HUES48 (cell line): ENCODE measurements around the gene LRRFIP1.
"Not testable (repeated sequence)": the region's sequence is repeated elsewhere in the genome, so short reads cannot be mapped to it uniquely, and the experiment has no call there.

Source experiments
- H3K27ac ChIP-seq: one replicate; pipeline ENCODE4 v1.7.0; 2013; ENCODE audit warnings: low read depth, low read length, inconsistent platforms
- H3K27me3 ChIP-seq: 2 replicates; pipeline ENCODE4 v1.6.1; 2013; ENCODE audit warnings: mild to moderate bottlenecking, low read length; ENCODE audit not compliant: control insufficient read depth, insufficient read depth
- H3K36me3 ChIP-seq: 2 replicates; pipeline ENCODE4 v1.6.1; 2013; ENCODE audit warnings: low read length; ENCODE audit not compliant: control insufficient read depth, insufficient read depth
- H3K4me1 ChIP-seq: 2 replicates; pipeline ENCODE4 v1.6.1; 2013; ENCODE audit warnings: mild to moderate bottlenecking, low read length; ENCODE audit not compliant: control insufficient read depth, insufficient read depth
- H3K4me3 ChIP-seq: 2 replicates; pipeline ENCODE4 v1.5.1; 2013; ENCODE audit warnings: mild to moderate bottlenecking, low read depth, low read length
- H3K9ac ChIP-seq: 2 replicates; pipeline ENCODE4 v1.6.1; 2013; ENCODE audit warnings: mild to moderate bottlenecking, low read depth, low read length, moderate library complexity
- H3K9me3 ChIP-seq: 2 replicates; pipeline ENCODE4 v1.6.1; 2013; ENCODE audit warnings: low read length; ENCODE audit not compliant: control insufficient read depth, insufficient read depth

Gene LRRFIP1

GRCh38 chr2:237759176-237759575 is 131.8 kb downstream of the LRRFIP1 start:
- Histone ChIP-seq H3K36me3 (peaks cover 50% of the 10 kb centered on the region), H3K27ac (no peak overlapping the region), H3K9ac (no peak overlapping the region), H3K27me3 (no peaks in the 10 kb centered on the region), H3K4me3 (no peak overlapping the region), H3K4me1 (no peaks in the 10 kb centered on the region), H3K9me3 (no peaks in the 10 kb centered on the region)

- no peaks in the 10 kb centered on the region for H3K27me3 ChIP-seq
- H3K4me3 ChIP-seq = no peak overlapping the region
- H3K9ac ChIP-seq = no peak overlapping the region
- H3K9me3 ChIP-seq = no peaks in the 10 kb centered on the region
- peaks cover 38% of the 10 kb centered on the region for H3K36me3 ChIP-seq
- no peak overlapping the region for H3K27ac ChIP-seq
- H3K4me1 ChIP-seq = 0 out of 2 replicates have a peak, but pooled peaks cover 2% of the 10 kb centered on the region
Observed at GRCh38 chr2:237760506-237761502, 133.4 kb downstream of the LRRFIP1 start.

GRCh38 chr2:237762291-237763182 is 135.2 kb downstream of the LRRFIP1 start:
- H3K4me1 ChIP-seq, H3K9ac ChIP-seq, H3K27ac ChIP-seq, H3K27me3 ChIP-seq, H3K9me3 ChIP-seq, H3K4me3 ChIP-seq: not testable (repeated sequence)
- H3K36me3 ChIP-seq = peaks cover 29% of the 10 kb centered on the region

GRCh38 chr2:237763812-237764211 is 136.4 kb downstream of the LRRFIP1 start:
- Histone ChIP-seq H3K9me3 (no peaks in the 10 kb centered on the region), H3K4me3 (no peak overlapping the region), H3K4me1 (0 out of 2 replicates have a peak, but pooled peaks cover 5% of the 10 kb centered on the region), H3K27ac (no peak overlapping the region), H3K27me3 (no peaks in the 10 kb centered on the region), H3K36me3 (peaks cover 23% of the 10 kb centered on the region), H3K9ac (no peak overlapping the region)

DNA sequence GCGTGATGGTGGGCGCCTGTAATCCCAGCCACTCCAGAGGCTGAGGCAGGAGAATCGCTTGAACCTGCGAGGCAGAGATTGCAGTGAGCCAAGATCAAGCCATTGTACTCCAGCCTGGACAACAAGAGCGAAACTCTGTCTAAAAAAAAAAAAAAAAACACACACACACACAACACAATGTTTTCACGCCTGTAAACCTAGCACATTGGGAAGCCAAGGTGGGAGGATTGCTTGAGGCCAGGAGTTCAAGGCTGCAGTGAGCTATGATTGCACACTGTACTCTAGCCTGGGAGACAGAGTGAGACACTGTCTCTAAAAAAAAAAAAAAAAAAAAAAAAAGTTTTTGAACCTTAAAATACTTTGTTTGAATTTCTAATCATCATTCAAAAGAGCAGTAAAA is 137.7 kb downstream of the LRRFIP1 start:
- H3K27ac ChIP-seq, H3K4me1 ChIP-seq, H3K9me3 ChIP-seq, H3K27me3 ChIP-seq, H3K9ac ChIP-seq, H3K4me3 ChIP-seq: not testable (repeated sequence)
- H3K36me3 ChIP-seq = peaks cover 19% of the 10 kb centered on the region

- Histone ChIP-seq H3K9ac (no peak overlapping the region), H3K36me3 (peaks cover 12% of the 10 kb centered on the region), H3K9me3 (no peaks in the 10 kb centered on the region), H3K4me1 (0 out of 2 replicates have a peak, but pooled peaks cover 5% of the 10 kb centered on the region), H3K27me3 (no peaks in the 10 kb centered on the region), H3K27ac (peak overlapping the region; percentile 21), H3K4me3 (no peak overlapping the region)
Observed at GRCh38 chr2:237765875-237766274, 138.5 kb downstream of the LRRFIP1 start.

DNA sequence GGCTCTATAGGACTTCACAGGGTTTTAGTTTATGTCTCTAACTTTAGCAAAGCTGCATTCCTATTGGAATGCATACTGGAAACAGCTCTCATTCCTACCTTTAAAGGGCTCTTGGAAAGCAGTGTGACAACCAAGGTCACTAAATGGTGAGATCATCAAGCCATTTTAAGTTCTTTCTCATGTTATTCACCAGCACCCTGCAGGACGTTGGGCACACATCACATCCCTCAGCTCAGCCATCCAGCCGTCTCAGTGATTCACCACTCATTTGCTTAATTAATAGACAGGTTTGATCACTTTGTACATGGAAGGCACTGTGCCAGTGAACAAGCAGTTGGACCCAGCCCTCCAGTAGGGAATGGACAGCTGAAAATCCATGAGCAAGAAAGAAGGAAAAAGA is 139.0 kb downstream of the LRRFIP1 start:
- Histone ChIP-seq H3K4me1 (0 out of 2 replicates have a peak, but pooled peaks cover 5% of the 10 kb centered on the region), H3K4me3 (no peak overlapping the region), H3K27ac (no peak overlapping the region), H3K27me3 (no peaks in the 10 kb centered on the region), H3K9me3 (no peaks in the 10 kb centered on the region), H3K36me3 (peaks cover 10% of the 10 kb centered on the region), H3K9ac (no peak overlapping the region)

GRCh38 chr2:237772513-237772912 is 145.1 kb downstream of the LRRFIP1 start:
- Histone ChIP-seq H3K9ac (no peak overlapping the region), H3K27me3 (no peaks in the 10 kb centered on the region), H3K4me3 (no peak overlapping the region), H3K27ac (no peak overlapping the region), H3K4me1 (no peaks in the 10 kb centered on the region), H3K9me3 (no peaks in the 10 kb centered on the region), H3K36me3 (peaks cover 13% of the 10 kb centered on the region; the same call in 1 of the 2 replicates)

DNA sequence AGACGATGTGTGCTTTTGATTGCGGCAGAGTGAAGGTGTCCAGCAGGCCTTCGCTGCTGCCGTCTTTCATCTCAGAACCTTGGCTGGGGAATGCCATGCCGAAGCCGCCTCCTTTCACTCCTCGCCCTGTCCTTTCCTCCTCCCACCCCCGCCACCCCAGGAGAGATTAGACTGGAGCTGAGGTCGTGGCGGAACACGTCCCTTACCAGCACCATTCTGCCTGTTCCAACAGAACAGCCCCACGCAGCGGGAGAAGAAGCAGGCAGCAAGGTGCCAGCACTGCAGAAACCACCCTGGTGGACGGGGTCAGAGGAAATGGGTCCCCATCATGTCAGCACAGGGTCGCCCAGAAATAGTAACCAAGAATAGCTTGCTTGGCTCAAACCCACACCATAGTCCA is 146.4 kb downstream of the LRRFIP1 start:
- no peak overlapping the region for H3K4me3 ChIP-seq
- no peaks in the 10 kb centered on the region for H3K9me3 ChIP-seq
- H3K4me1 ChIP-seq = no peaks in the 10 kb centered on the region
- H3K27ac ChIP-seq = no peak overlapping the region
- H3K9ac ChIP-seq = no peak overlapping the region
- peaks cover 13% of the 10 kb centered on the region; the same call in 1 of the 2 replicates for H3K36me3 ChIP-seq
- H3K27me3 ChIP-seq = no peaks in the 10 kb centered on the region

- Histone ChIP-seq H3K27ac (no peak overlapping the region), H3K27me3 (no peaks in the 10 kb centered on the region), H3K4me3 (no peak overlapping the region), H3K36me3 (peaks cover 22% of the 10 kb centered on the region; the same call in 1 of the 2 replicates), H3K4me1 (no peaks in the 10 kb centered on the region), H3K9me3 (no peaks in the 10 kb centered on the region), H3K9ac (no peak overlapping the region)
Observed at GRCh38 chr2:237774811-237775553, 147.6 kb downstream of the LRRFIP1 start.
